ENCODE data around the gene C1orf141.
A peak's percentile ranks its signal among the peaks of the same experiment; 100 is the strongest.
"Not testable (repeated sequence)": the region's sequence is repeated elsewhere in the genome, so short reads cannot be mapped to it uniquely, and the experiment has no call there.

C1orf141 gene

GRCh38 chr1:67144696-67145095, 9.9 kb upstream of the C1orf141 start:
- no peaks in the 10 kb centered on the region for H3K9me3 ChIP-seq (ENCODE audit: control insufficient read depth in 5 of 5, low read length in 5 of 5)
- peaks cover 0 to 9% (median 7%) of the 10 kb centered on the region in 5 donors for H3K4me1 ChIP-seq (ENCODE audit: control insufficient read depth in 5 of 5, insufficient read depth in 5 of 5, low read length in 5 of 5)
- no peak overlapping the region for H3K27ac ChIP-seq (ENCODE audit: low read depth, low read length)
- no peaks in the 10 kb centered on the region for H3K36me3 ChIP-seq (ENCODE audit: control insufficient read depth in 5 of 5, insufficient read depth in 5 of 5, low read length in 5 of 5)
- no peak overlapping the region for H3K9ac ChIP-seq (ENCODE audit: low read length in 5 of 5)
- H3K4me3 ChIP-seq (ENCODE audit: low read depth in 1 of 5, low read length in 5 of 5) = no peak overlapping the region
- no peaks in the 10 kb centered on the region for H3K27me3 ChIP-seq (ENCODE audit: control insufficient read depth in 5 of 5, insufficient read depth in 4 of 5, low read length in 5 of 5)

DNA sequence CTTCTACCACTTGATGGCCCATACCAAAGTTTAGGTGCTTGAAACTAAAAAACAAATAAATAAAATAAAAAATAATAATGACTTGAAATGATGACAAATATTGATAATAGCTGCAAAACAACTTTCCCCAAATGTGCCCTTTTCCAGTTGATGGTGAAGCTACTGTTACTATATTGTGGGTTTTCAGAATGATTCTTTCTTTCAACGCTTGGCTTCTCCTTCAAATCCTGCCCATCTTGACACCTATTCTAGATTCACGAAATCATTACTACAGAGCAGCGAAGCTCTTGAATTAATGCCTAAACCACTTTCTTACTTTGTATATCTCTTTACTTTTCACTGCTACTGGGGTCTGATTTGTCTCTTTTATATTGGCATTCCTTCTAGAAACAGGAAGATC, 9.2 kb upstream of the C1orf141 start:
- H3K27me3 ChIP-seq (ENCODE audit: control insufficient read depth in 5 of 5, insufficient read depth in 4 of 5, low read length in 5 of 5) = no peaks in the 10 kb centered on the region
- H3K9me3 ChIP-seq (ENCODE audit: control insufficient read depth in 5 of 5, low read length in 5 of 5) = no peaks in the 10 kb centered on the region
- no peak overlapping the region for H3K27ac ChIP-seq (ENCODE audit: low read depth, low read length)
- H3K36me3 ChIP-seq (ENCODE audit: control insufficient read depth in 5 of 5, insufficient read depth in 5 of 5, low read length in 5 of 5) = no peaks in the 10 kb centered on the region
- no peak overlapping the region for H3K4me3 ChIP-seq (ENCODE audit: low read depth in 1 of 5, low read length in 5 of 5)
- H3K9ac ChIP-seq (ENCODE audit: low read length in 5 of 5) = no peak overlapping the region
- H3K4me1 ChIP-seq (ENCODE audit: control insufficient read depth in 5 of 5, insufficient read depth in 5 of 5, low read length in 5 of 5) = peaks cover 0 to 5% (median 5%) of the 10 kb centered on the region in 5 donors

GRCh38 chr1:67142931-67143330, 8.2 kb upstream of the C1orf141 start:
- no peaks in the 10 kb centered on the region for H3K36me3 ChIP-seq (ENCODE audit: control insufficient read depth in 5 of 5, insufficient read depth in 5 of 5, low read length in 5 of 5)
- no peaks in the 10 kb centered on the region for H3K9me3 ChIP-seq (ENCODE audit: control insufficient read depth in 5 of 5, low read length in 5 of 5)
- H3K4me3 ChIP-seq (ENCODE audit: low read depth in 1 of 5, low read length in 5 of 5) = no peak overlapping the region
- H3K27ac ChIP-seq (ENCODE audit: low read depth, low read length) = no peak overlapping the region
- no peak overlapping the region for H3K9ac ChIP-seq (ENCODE audit: low read length in 5 of 5)
- H3K27me3 ChIP-seq (ENCODE audit: control insufficient read depth in 5 of 5, insufficient read depth in 4 of 5, low read length in 5 of 5) = no peaks in the 10 kb centered on the region
- no peaks in the 10 kb centered on the region for H3K4me1 ChIP-seq (ENCODE audit: control insufficient read depth in 5 of 5, insufficient read depth in 5 of 5, low read length in 5 of 5)

DNA sequence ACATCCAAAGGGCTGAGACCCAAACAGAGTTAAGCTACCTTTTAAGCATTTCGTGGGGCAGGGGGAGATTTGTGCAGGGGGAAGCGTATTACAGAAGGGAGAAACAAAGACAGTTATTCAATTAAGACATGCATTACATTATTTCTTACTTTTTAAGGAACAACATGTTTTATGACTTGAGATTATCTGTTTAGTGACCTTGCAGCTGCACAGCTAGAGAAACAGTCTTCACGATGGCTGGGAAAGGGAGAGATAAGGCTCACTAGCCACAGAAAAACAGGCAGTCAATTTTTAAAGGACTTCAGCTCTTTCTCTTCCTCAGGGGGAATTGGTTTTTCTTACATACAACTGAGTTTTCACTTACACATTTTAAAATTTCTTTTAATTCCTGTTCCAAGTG, 7.1 kb upstream of the C1orf141 start:
- not testable (repeated sequence) for H3K36me3 ChIP-seq (ENCODE audit: control insufficient read depth in 5 of 5, insufficient read depth in 5 of 5, low read length in 5 of 5); H3K27ac ChIP-seq (ENCODE audit: low read depth, low read length); H3K9ac ChIP-seq (ENCODE audit: low read length in 5 of 5); H3K27me3 ChIP-seq (ENCODE audit: control insufficient read depth in 5 of 5, insufficient read depth in 4 of 5, low read length in 5 of 5); H3K9me3 ChIP-seq (ENCODE audit: control insufficient read depth in 5 of 5, low read length in 5 of 5); H3K4me1 ChIP-seq (ENCODE audit: control insufficient read depth in 5 of 5, insufficient read depth in 5 of 5, low read length in 5 of 5); H3K4me3 ChIP-seq (ENCODE audit: low read depth in 1 of 5, low read length in 5 of 5)

DNA sequence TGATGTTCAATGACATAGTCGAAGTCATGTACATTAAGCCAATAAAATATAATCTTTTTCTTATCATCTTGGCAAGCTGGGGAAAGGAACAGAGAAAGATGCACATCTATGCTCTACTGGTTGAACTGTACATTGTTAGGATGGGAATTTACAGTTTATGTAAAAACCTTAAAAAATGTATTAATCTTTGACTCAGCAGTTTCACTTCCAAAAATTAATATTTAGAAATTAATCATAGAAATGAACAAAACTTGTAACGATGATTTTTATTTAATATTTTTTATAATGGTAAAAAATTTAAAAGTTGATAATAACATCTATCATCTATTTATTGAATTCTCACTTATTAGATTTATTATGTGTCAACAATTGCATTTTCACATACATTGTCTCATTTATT, 5.7 kb upstream of the C1orf141 start:
- Histone ChIP-seq H3K27ac (ENCODE audit: low read depth, low read length) (no peak overlapping the region), H3K4me3 (ENCODE audit: low read depth in 1 of 5, low read length in 5 of 5) (no peak overlapping the region), H3K9ac (ENCODE audit: low read length in 5 of 5) (no peak overlapping the region), H3K27me3 (ENCODE audit: control insufficient read depth in 5 of 5, insufficient read depth in 4 of 5, low read length in 5 of 5) (no peaks in the 10 kb centered on the region), H3K9me3 (ENCODE audit: control insufficient read depth in 5 of 5, low read length in 5 of 5) (no peaks in the 10 kb centered on the region), H3K36me3 (ENCODE audit: control insufficient read depth in 5 of 5, insufficient read depth in 5 of 5, low read length in 5 of 5) (no peaks in the 10 kb centered on the region), H3K4me1 (ENCODE audit: control insufficient read depth in 5 of 5, insufficient read depth in 5 of 5, low read length in 5 of 5) (peaks cover 0 to 3% (median 1%) of the 10 kb centered on the region in 5 donors)

DNA sequence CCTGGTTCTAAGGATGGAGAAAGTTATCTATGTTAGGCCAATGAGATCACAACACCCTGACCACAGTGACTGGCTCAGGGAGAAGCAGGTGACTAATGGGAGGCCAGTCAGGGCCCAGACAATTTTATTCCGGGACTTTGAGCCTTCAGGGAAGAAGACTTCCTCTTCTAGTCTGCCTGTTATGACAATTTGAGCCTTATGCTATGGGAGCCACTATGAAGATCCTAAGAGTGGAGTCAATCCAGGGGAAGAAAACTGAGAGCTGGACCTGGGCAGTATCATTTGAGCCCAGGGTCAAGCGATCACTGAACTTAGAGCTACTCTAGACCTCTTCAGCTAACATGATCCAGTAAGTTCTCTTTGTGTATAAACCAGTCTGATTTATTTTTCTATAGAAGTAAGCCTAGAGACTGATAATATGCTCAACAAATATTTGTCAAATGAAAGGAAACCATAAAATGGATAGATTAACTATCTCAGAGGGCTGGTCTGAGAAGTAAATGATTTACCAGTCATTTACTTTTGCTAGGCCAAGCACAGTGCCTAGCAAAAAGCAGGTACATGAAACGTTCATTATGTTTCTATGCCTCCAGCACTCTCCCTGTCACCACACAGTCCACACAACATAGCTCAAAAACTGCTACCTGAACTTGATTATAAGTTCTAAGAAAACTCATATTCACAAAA, 4.2 kb upstream of the C1orf141 start:
- Histone ChIP-seq H3K9me3 (ENCODE audit: control insufficient read depth in 5 of 5, low read length in 5 of 5) (no peaks in the 10 kb centered on the region), H3K9ac (ENCODE audit: low read length in 5 of 5) (no peak overlapping the region), H3K27me3 (ENCODE audit: control insufficient read depth in 5 of 5, insufficient read depth in 4 of 5, low read length in 5 of 5) (no peaks in the 10 kb centered on the region), H3K4me3 (ENCODE audit: low read depth in 1 of 5, low read length in 5 of 5) (no peak overlapping the region), H3K36me3 (ENCODE audit: control insufficient read depth in 5 of 5, insufficient read depth in 5 of 5, low read length in 5 of 5) (no peaks in the 10 kb centered on the region), H3K4me1 (ENCODE audit: control insufficient read depth in 5 of 5, insufficient read depth in 5 of 5, low read length in 5 of 5) (peaks cover 0 to 14% (median 11%) of the 10 kb centered on the region in 5 donors), H3K27ac (ENCODE audit: low read depth, low read length) (no peak overlapping the region)

- no peak overlapping the region for H3K9ac ChIP-seq (ENCODE audit: low read length in 5 of 5)
- H3K27ac ChIP-seq (ENCODE audit: low read depth, low read length) = no peak overlapping the region
- H3K4me3 ChIP-seq (ENCODE audit: low read depth in 1 of 5, low read length in 5 of 5) = no peak overlapping the region
- H3K27me3 ChIP-seq (ENCODE audit: control insufficient read depth in 5 of 5, insufficient read depth in 4 of 5, low read length in 5 of 5) = no peaks in the 10 kb centered on the region
- H3K4me1 ChIP-seq (ENCODE audit: control insufficient read depth in 5 of 5, insufficient read depth in 5 of 5, low read length in 5 of 5) = peaks cover 0 to 14% (median 11%) of the 10 kb centered on the region in 5 donors
- H3K9me3 ChIP-seq (ENCODE audit: control insufficient read depth in 5 of 5, low read length in 5 of 5) = no peaks in the 10 kb centered on the region
- no peaks in the 10 kb centered on the region for H3K36me3 ChIP-seq (ENCODE audit: control insufficient read depth in 5 of 5, insufficient read depth in 5 of 5, low read length in 5 of 5)
Observed at GRCh38 chr1:67137307-67137753, 2.6 kb upstream of the C1orf141 start.

DNA sequence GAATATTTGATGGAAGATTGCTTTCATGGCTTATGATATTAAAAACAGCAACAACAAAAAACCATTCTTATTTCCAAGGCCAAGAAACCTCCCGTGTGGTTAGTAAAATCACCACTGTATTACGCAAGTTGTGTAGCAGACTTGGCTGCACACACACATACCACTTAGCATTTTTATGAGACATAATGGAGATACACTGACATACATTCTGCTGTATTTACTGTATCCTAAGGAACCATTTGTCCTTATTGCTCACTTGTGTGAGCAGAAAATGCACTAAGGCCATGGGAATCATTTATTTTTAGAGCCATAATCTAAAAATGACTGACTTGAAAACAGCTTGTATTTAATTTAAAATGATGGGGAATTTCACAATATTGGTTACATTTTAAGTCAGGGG, 584 bp upstream of the C1orf141 start:
- H3K27ac ChIP-seq (ENCODE audit: low read depth, low read length) = no peak overlapping the region
- H3K9ac ChIP-seq (ENCODE audit: low read length in 5 of 5) = no peak overlapping the region
- no peaks in the 10 kb centered on the region for H3K27me3 ChIP-seq (ENCODE audit: control insufficient read depth in 5 of 5, insufficient read depth in 4 of 5, low read length in 5 of 5)
- H3K4me3 ChIP-seq (ENCODE audit: low read depth in 1 of 5, low read length in 5 of 5) = peak overlapping the region in 1 of 5 donors; percentile 26
- H3K4me1 ChIP-seq (ENCODE audit: control insufficient read depth in 5 of 5, insufficient read depth in 5 of 5, low read length in 5 of 5) = peaks cover 0 to 14% (median 11%) of the 10 kb centered on the region in 5 donors
- no peaks in the 10 kb centered on the region for H3K36me3 ChIP-seq (ENCODE audit: control insufficient read depth in 5 of 5, insufficient read depth in 5 of 5, low read length in 5 of 5)
- no peaks in the 10 kb centered on the region for H3K9me3 ChIP-seq (ENCODE audit: control insufficient read depth in 5 of 5, low read length in 5 of 5)

GRCh38 chr1:67133177-67133576, 1.6 kb downstream of the C1orf141 start:
- Histone ChIP-seq H3K4me3 (ENCODE audit: low read depth in 1 of 5, low read length in 5 of 5) (no peak overlapping the region), H3K27ac (ENCODE audit: low read depth, low read length) (no peak overlapping the region), H3K4me1 (ENCODE audit: control insufficient read depth in 5 of 5, insufficient read depth in 5 of 5, low read length in 5 of 5) (peaks cover 0 to 14% (median 11%) of the 10 kb centered on the region in 5 donors), H3K9ac (ENCODE audit: low read length in 5 of 5) (no peak overlapping the region), H3K36me3 (ENCODE audit: control insufficient read depth in 5 of 5, insufficient read depth in 5 of 5, low read length in 5 of 5) (no peaks in the 10 kb centered on the region), H3K27me3 (ENCODE audit: control insufficient read depth in 5 of 5, insufficient read depth in 4 of 5, low read length in 5 of 5) (no peaks in the 10 kb centered on the region), H3K9me3 (ENCODE audit: control insufficient read depth in 5 of 5, low read length in 5 of 5) (no peaks in the 10 kb centered on the region)

DNA sequence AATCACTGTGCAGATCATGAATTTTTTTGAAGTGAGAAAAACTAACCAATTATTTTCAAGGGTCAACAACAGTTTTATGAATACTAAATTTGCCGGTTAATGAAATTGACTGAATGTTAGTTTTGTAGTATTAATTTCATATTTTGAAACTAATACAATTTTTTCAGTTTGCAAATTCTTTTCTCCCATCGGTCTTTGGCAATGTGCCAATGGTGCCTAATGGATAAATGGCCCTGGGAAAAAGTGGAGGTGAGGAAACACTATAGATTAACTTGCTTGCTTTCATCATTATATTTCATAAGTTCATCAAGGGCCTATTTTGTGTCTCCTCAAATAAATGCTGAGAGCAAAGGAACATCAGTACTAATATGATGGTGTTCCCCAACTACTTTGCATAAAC, 4.1 kb downstream of the C1orf141 start:
- H3K9me3 ChIP-seq (ENCODE audit: control insufficient read depth in 5 of 5, low read length in 5 of 5) = no peaks in the 10 kb centered on the region
- no peaks in the 10 kb centered on the region for H3K36me3 ChIP-seq (ENCODE audit: control insufficient read depth in 5 of 5, insufficient read depth in 5 of 5, low read length in 5 of 5)
- H3K9ac ChIP-seq (ENCODE audit: low read length in 5 of 5) = no peak overlapping the region
- no peaks in the 10 kb centered on the region for H3K27me3 ChIP-seq (ENCODE audit: control insufficient read depth in 5 of 5, insufficient read depth in 4 of 5, low read length in 5 of 5)
- H3K4me3 ChIP-seq (ENCODE audit: low read depth in 1 of 5, low read length in 5 of 5) = no peak overlapping the region
- H3K4me1 ChIP-seq (ENCODE audit: control insufficient read depth in 5 of 5, insufficient read depth in 5 of 5, low read length in 5 of 5) = peaks cover 0 to 13% (median 11%) of the 10 kb centered on the region in 5 donors
- no peak overlapping the region for H3K27ac ChIP-seq (ENCODE audit: low read depth, low read length)

All from subcutaneous abdominal adipose tissue (tissue), 5 donors.